22Rv1 (cell line): ENCODE results near the gene ITGB2.

ENCODE experiments used
- CTCF ChIP-seq: fragments of 450-650 bp; IDR thresholded peaks from 2 replicates; pipeline ENCODE4 v1.5.1; 2017; ENCODE audit warnings: mild to moderate bottlenecking
- ZFX ChIP-seq: fragments of 450-650 bp; IDR thresholded peaks from 2 replicates; pipeline ENCODE4 v1.6.1; 2017; ENCODE audit warnings: antibody characterized with exemption, borderline replicate concordance

- TF ChIP-seq CTCF (no peak), ZFX (no peak)
These were observed 37.3 kb upstream of the ITGB2 start for GRCh38 chr21:44957901-44958451.
